Measurements from ENCODE around the gene MCRIP1. TPM values are rescaled to one million over a fixed set of nuclear protein-coding genes. Genes with fewer than 3 reads are reported as not detected.

The MCRIP1 gene
- total and polyA plus RNA-seq, 2 of the 13 experiments (the other 11 are each of a cell fraction or from before 2014, with no cell fraction given): 79.7 to 84.9 TPM

DNA sequence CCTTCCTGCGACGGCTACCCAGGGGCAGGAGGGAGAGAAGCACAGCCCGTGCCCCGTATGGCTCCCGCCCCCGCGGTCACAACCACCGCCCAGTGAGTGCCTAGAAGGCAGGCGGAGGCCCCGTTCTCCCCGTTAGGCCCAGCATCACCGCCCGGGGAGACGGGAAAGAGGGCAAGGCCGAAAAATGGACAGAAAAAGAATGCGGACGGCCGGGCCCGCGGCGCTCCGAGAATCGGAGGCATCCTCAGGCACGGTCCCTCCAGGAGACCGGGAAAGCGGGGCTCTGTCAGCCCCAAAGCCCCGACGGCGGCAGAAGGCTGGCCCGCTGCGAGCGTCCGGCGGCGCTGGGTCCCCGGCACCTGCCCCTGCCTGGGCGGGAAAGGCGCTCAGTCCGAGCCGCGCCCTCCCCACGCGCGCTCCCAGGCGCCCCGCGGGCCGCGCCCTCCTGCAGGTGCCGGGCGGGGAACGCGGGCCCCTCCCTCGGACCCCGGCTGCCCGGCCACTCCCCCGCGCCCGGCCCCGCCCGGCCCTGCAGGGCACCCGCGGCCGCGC, 407 bp downstream of the MCRIP1 start (continued):
- peak; percentile 14; the same call in 1 of the 2 replicates for TF ChIP-seq ZNF616 (CRISPR knock-in tag; IDR thresholded peaks at IDR 0.05; ENCODE audit: low read depth)
- no peak; the same call in 1 of the 2 replicates for TF ChIP-seq BCL3 (CRISPR knock-in tag; IDR thresholded peaks at IDR 0.05)
- 0 out of 2 replicates have a peak, but pooled peaks have one; percentile 20 for TF ChIP-seq MED13 (CRISPR knock-in tag; IDR thresholded peaks at IDR 0.05)
- TF ChIP-seq, protein P1, sequence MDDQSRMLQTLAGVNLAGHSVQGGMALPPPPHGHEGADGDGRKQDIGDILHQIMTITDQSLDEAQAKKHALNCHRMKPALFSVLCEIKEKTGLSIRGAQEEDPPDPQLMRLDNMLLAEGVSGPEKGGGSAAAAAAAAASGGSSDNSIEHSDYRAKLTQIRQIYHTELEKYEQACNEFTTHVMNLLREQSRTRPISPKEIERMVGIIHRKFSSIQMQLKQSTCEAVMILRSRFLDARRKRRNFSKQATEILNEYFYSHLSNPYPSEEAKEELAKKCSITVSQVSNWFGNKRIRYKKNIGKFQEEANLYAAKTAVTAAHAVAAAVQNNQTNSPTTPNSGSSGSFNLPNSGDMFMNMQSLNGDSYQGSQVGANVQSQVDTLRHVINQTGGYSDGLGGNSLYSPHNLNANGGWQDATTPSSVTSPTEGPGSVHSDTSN (CRISPR knock-in tag; IDR thresholded peaks at IDR 0.05; ENCODE audit: borderline replicate concordance): 0 out of 2 replicates have a peak, but pooled peaks have one; percentile 32
- TF ChIP-seq, protein P2, sequence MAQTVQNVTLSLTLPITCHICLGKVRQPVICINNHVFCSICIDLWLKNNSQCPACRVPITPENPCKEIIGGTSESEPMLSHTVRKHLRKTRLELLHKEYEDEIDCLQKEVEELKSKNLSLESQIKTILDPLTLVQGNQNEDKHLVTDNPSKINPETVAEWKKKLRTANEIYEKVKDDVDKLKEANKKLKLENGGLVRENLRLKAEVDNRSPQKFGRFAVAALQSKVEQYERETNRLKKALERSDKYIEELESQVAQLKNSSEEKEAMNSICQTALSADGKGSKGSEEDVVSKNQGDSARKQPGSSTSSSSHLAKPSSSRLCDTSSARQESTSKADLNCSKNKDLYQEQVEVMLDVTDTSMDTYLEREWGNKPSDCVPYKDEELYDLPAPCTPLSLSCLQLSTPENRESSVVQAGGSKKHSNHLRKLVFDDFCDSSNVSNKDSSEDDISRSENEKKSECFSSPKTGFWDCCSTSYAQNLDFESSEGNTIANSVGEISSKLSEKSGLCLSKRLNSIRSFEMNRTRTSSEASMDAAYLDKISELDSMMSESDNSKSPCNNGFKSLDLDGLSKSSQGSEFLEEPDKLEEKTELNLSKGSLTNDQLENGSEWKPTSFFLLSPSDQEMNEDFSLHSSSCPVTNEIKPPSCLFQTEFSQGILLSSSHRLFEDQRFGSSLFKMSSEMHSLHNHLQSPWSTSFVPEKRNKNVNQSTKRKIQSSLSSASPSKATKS (CRISPR knock-in tag; IDR thresholded peaks at IDR 0.05): no peak
- TF ChIP-seq ARID3A (IDR thresholded peaks at IDR 0.05; ENCODE audit: low read depth, low read length): no peak
- 0 out of 2 replicates have a peak, but pooled peaks have one; percentile 37 for TF ChIP-seq TP53 (CRISPR knock-in tag; conservative IDR thresholded peaks at IDR 0.05)
- TF ChIP-seq SP5 (CRISPR knock-in tag; IDR thresholded peaks at IDR 0.05; ENCODE audit: borderline replicate concordance, low read depth): no peak
- no peak for TF ChIP-seq ZNF816 (CRISPR knock-in tag; IDR thresholded peaks at IDR 0.05; ENCODE audit: borderline replicate concordance)
- 0 out of 2 replicates have a peak, but pooled peaks have one; percentile 48 for TF ChIP-seq FOXM1 (CRISPR knock-in tag; IDR thresholded peaks at IDR 0.05)
- TF ChIP-seq ZNF263 (CRISPR knock-in tag; IDR thresholded peaks at IDR 0.05): no peak; the same call in 1 of the 2 replicates
- TF ChIP-seq TMF1 (CRISPR knock-in tag; IDR thresholded peaks at IDR 0.05; ENCODE audit: low read depth): peak; percentile 5; the same call in 1 of the 2 replicates
- peak; percentile 55; the same call in 1 of the 2 replicates for TF ChIP-seq ZNF773 (CRISPR knock-in tag; IDR thresholded peaks at IDR 0.05; ENCODE audit: borderline replicate concordance)
- TF ChIP-seq, protein P3, sequence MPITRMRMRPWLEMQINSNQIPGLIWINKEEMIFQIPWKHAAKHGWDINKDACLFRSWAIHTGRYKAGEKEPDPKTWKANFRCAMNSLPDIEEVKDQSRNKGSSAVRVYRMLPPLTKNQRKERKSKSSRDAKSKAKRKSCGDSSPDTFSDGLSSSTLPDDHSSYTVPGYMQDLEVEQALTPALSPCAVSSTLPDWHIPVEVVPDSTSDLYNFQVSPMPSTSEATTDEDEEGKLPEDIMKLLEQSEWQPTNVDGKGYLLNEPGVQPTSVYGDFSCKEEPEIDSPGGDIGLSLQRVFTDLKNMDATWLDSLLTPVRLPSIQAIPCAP (CRISPR knock-in tag; IDR thresholded peaks at IDR 0.05; ENCODE audit: low read depth): no peak
- TF ChIP-seq RARA (CRISPR knock-in tag; IDR thresholded peaks at IDR 0.05): no peak
- TF ChIP-seq ZBTB38 (CRISPR knock-in tag; IDR thresholded peaks at IDR 0.05): 0 out of 2 replicates have a peak, but pooled peaks have one; percentile 36
- peak; percentile 35; the same call in 1 of the 2 replicates for TF ChIP-seq ZFP62 (CRISPR knock-in tag; IDR thresholded peaks at IDR 0.05)
- 0 out of 2 replicates have a peak, but pooled peaks have one; percentile 40 for TF ChIP-seq ZNF205 (CRISPR knock-in tag; IDR thresholded peaks at IDR 0.05)
- TF ChIP-seq, protein P4, sequence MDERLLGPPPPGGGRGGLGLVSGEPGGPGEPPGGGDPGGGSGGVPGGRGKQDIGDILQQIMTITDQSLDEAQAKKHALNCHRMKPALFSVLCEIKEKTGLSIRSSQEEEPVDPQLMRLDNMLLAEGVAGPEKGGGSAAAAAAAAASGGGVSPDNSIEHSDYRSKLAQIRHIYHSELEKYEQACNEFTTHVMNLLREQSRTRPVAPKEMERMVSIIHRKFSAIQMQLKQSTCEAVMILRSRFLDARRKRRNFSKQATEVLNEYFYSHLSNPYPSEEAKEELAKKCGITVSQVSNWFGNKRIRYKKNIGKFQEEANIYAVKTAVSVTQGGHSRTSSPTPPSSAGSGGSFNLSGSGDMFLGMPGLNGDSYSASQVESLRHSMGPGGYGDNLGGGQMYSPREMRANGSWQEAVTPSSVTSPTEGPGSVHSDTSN (CRISPR knock-in tag; IDR thresholded peaks at IDR 0.05): no peak
- TF ChIP-seq ZNF530 (CRISPR knock-in tag; IDR thresholded peaks at IDR 0.05; ENCODE audit: low read depth): no peak
- TF ChIP-seq ZFX (CRISPR knock-in tag; IDR thresholded peaks at IDR 0.05; ENCODE audit: low read depth): peak; percentile 27; the same call in 1 of the 2 replicates
- TF ChIP-seq ZNF335 (CRISPR knock-in tag; IDR thresholded peaks at IDR 0.05): no peak
